H9 (cell line): ENCODE results near the gene BCAS3. TPM values are rescaled to one million over a fixed set of nuclear protein-coding genes. Genes with fewer than 3 reads are reported as not detected.

Experiments
- DNase-seq: peaks from one replicate; pipeline ENCODE4 v3.0.0-alpha.2; 2017
- H2AFZ ChIP-seq: one replicate; pipeline ENCODE4 v1.6.1; 2013; ENCODE audit warnings: mild to moderate bottlenecking, low read length, control low read depth, moderate library complexity
- H2AK5ac ChIP-seq: 2 replicates; pipeline ENCODE4 v1.6.1; 2013; ENCODE audit warnings: low read length, control low read depth, mixed read lengths; ENCODE audit not compliant: insufficient read length
- H2BK120ac ChIP-seq: one replicate; pipeline ENCODE4 v1.6.1; 2013; ENCODE audit warnings: low read depth, mild to moderate bottlenecking, low read length, control low read depth, inconsistent platforms; ENCODE audit not compliant: poor library complexity, severe bottlenecking
- H2BK12ac ChIP-seq: 2 replicates; pipeline ENCODE4 v1.6.1; 2013; ENCODE audit warnings: low read length, control low read depth, mixed read lengths, low read depth; ENCODE audit not compliant: insufficient read length
- H2BK15ac ChIP-seq: 2 replicates; pipeline ENCODE4 v1.6.1; 2013; ENCODE audit warnings: low read depth, low read length, control low read depth
- H2BK20ac ChIP-seq: one replicate; pipeline ENCODE4 v1.6.1; 2013; ENCODE audit warnings: low read depth, mild to moderate bottlenecking, low read length, control low read depth, inconsistent platforms; ENCODE audit not compliant: poor library complexity, severe bottlenecking
- H2BK5ac ChIP-seq: 2 replicates; pipeline ENCODE4 v1.6.1; 2013; ENCODE audit warnings: low read length, control low read depth, mixed read lengths; ENCODE audit not compliant: insufficient read length
- H3K14ac ChIP-seq: 2 replicates; pipeline ENCODE4 v1.6.1; 2013; ENCODE audit warnings: low read length, control low read depth; ENCODE audit not compliant: insufficient read depth
- H3K18ac ChIP-seq: 2 replicates; pipeline ENCODE4 v1.6.1; 2013; ENCODE audit warnings: low read depth, mild to moderate bottlenecking, mixed read lengths, low read length, control low read depth; ENCODE audit not compliant: insufficient read length
- H3K23ac ChIP-seq: 2 replicates; pipeline ENCODE4 v1.6.1; 2013; ENCODE audit warnings: low read length, control low read depth, mixed read lengths, low read depth; ENCODE audit not compliant: insufficient read length
- H3K23me2 ChIP-seq: 2 replicates; pipeline ENCODE4 v1.6.1; 2013; ENCODE audit warnings: low read depth, mild to moderate bottlenecking, mixed read lengths, low read length, control low read depth; ENCODE audit not compliant: insufficient read length, poor library complexity, severe bottlenecking
- H3K27ac ChIP-seq: 2 replicates; pipeline ENCODE4 v1.5.1; 2013; ENCODE audit warnings: low read length, control low read depth, mixed read lengths, low read depth; ENCODE audit not compliant: insufficient read length
- H3K27me3 ChIP-seq: 2 replicates; pipeline ENCODE4 v1.6.1; 2013; ENCODE audit warnings: low read length, control low read depth, inconsistent platforms; ENCODE audit not compliant: insufficient read depth
- H3K4ac ChIP-seq: 2 replicates; pipeline ENCODE4 v1.6.1; 2013; ENCODE audit warnings: low read depth, mild to moderate bottlenecking, control low read depth, inconsistent platforms, low read length, moderate library complexity
- H3K4me1 ChIP-seq: 2 replicates; pipeline ENCODE4 v1.6.1; 2013; ENCODE audit warnings: low read length, control low read depth, inconsistent platforms; ENCODE audit not compliant: insufficient read depth
- H3K4me2 ChIP-seq: 2 replicates; pipeline ENCODE4 v1.6.1; 2013; ENCODE audit warnings: low read length, control low read depth, mixed read lengths; ENCODE audit not compliant: insufficient read length, insufficient read depth
- H3K56ac ChIP-seq: 2 replicates; pipeline ENCODE4 v1.6.1; 2013; ENCODE audit warnings: low read depth, mild to moderate bottlenecking, mixed read lengths, low read length, control low read depth; ENCODE audit not compliant: insufficient read length
- H3K79me1 ChIP-seq: 2 replicates; pipeline ENCODE4 v1.6.1; 2013; ENCODE audit warnings: low read depth, mild to moderate bottlenecking, moderate library complexity, low read length, control low read depth, inconsistent platforms; ENCODE audit not compliant: insufficient read depth, poor library complexity, severe bottlenecking
- H3K79me2 ChIP-seq: 2 replicates; pipeline ENCODE4 v1.6.1; 2013; ENCODE audit warnings: low read length, control low read depth, inconsistent platforms; ENCODE audit not compliant: insufficient read depth
- H3K9ac ChIP-seq: 2 replicates; pipeline ENCODE4 v1.6.1; 2013; ENCODE audit warnings: low read length, control low read depth, mixed read lengths; ENCODE audit not compliant: insufficient read length; ENCODE audit errors: extremely low read depth
- H3K9me3 ChIP-seq: one replicate; pipeline ENCODE4 v1.6.1; 2013; ENCODE audit warnings: low read depth, low read length, inconsistent platforms; ENCODE audit not compliant: control insufficient read depth
- H3T11ph ChIP-seq: one replicate; pipeline ENCODE4 v1.6.1; 2013; ENCODE audit warnings: mild to moderate bottlenecking, low read length, control low read depth, inconsistent platforms
- H4K20me1 ChIP-seq: one replicate; pipeline ENCODE4 v1.6.1; 2013; ENCODE audit not compliant: control insufficient read depth, insufficient read length, insufficient read depth
- H4K5ac ChIP-seq: 2 replicates; pipeline ENCODE4 v1.6.1; 2013; ENCODE audit warnings: low read depth, mild to moderate bottlenecking, mixed read lengths, low read length, control low read depth; ENCODE audit not compliant: insufficient read length
- H4K8ac ChIP-seq: replicated peaks from 2 replicates; pipeline ENCODE4 v1.6.1; 2013; ENCODE audit warnings: low read length, control low read depth, mixed read lengths, low read depth; ENCODE audit not compliant: insufficient read length
- H4K91ac ChIP-seq: 2 replicates; pipeline ENCODE4 v1.6.1; 2013; ENCODE audit warnings: low read depth, mild to moderate bottlenecking, moderate library complexity, mixed read lengths, low read length, control low read depth; ENCODE audit not compliant: insufficient read length
- H3K27ac Mint-ChIP-seq, 3 experiments: 2 replicates in 2 of 3; 3 replicates in 1 of 3; pipeline ENCODE4 v1.8.0; 2020 to 2021; ENCODE audit warnings: mixed read lengths in 3 of 3, mild to moderate bottlenecking in 1 of 3, moderate library complexity in 1 of 3
- H3K27me3 Mint-ChIP-seq: 2 replicates; pipeline ENCODE4 v1.8.0; 2021; ENCODE audit warnings: low read depth, mild to moderate bottlenecking, moderate library complexity, mixed read lengths
- H3K36me3 Mint-ChIP-seq, 3 experiments: 2 replicates in 2 of 3; 3 replicates in 1 of 3; pipeline ENCODE4 v1.8.0; 2020 to 2021; ENCODE audit warnings: low read depth in 3 of 3, mixed read lengths in 3 of 3; ENCODE audit not compliant: insufficient read depth in 1 of 3
- H3K4me1 Mint-ChIP-seq, 2 experiments: 2 replicates each; pipeline ENCODE4 v1.8.0; 2020; ENCODE audit warnings: mixed read lengths in 2 of 2
- H3K4me3 Mint-ChIP-seq, 2 experiments: 2 replicates in 1 of 2; 3 replicates in 1 of 2; pipeline ENCODE4 v1.8.0; 2020 to 2021; ENCODE audit warnings: mild to moderate bottlenecking in 2 of 2, mixed read lengths in 2 of 2, moderate library complexity in 1 of 2
- H3K9me3 Mint-ChIP-seq, 2 experiments: 2 replicates in 1 of 2; 3 replicates in 1 of 2; pipeline ENCODE4 v1.8.0; 2020; ENCODE audit warnings: mild to moderate bottlenecking in 2 of 2, mixed read lengths in 2 of 2, moderate library complexity in 1 of 2
- CTCF ChIP-seq: fragments of 200-600 bp; sonication (generic); conservative IDR thresholded peaks from 3 replicates; pipeline ENCODE4 v1.8.0; 2021; ENCODE audit warnings: antibody characterized with exemption, mild to moderate bottlenecking
- WGBS: extraction: QIAGEN DNeasy Blood & Tissue Kit; methylation state at CpG from one replicate; pipeline ENCODE4 v1.1.7; 2013; ENCODE audit warnings: missing lambda C conversion rate, low lambda C conversion rate, mixed read lengths; ENCODE audit not compliant: insufficient read length; ENCODE audit errors: extremely low coverage; 5-methylcytosine and 5-hydroxymethylcytosine counted together
- total RNA-seq: library from RNA; stranded (reverse); gene quantifications from 2 replicates; pipeline ENCODE4 v1.2.1, GENCODE V29; 2021

BCAS3 gene
- total RNA-seq, 1 experiment from 2014 or later, result 22.4 TPM

DNA sequence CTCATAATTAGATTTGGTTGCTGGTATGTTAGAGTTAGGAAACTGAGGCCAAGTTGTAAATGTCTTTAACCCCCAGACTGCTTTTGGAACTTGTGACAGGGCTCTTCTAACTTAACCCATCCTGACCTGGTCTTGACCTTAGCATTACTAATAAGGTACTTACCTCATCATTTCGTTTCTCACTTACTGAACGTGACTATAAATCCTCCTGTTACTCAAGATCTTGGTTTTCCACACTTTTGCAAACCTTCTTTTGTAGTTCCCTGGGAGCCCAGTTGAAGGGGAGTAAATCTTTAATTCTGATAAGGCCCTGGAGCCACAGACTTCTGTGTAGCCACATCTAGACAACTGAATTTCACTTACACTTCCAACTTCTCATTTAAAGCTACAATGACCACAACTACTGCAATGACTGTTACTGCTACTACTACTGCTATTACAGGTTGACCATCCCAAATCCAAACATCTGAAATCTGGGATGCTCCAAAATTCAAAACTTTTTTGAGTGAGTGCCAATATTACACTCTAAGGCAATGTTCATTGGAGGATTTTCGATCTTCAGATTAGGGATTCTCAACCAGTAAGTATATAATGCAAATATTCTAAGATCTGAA is 473.1 kb downstream of the BCAS3 start:
- Histone ChIP-seq H3K9me3 (no peaks in the 10 kb centered on the region), H3K4me2 (no peak overlapping the region), H3T11ph (no peak overlapping the region), H3K9ac (no peak overlapping the region), H2BK12ac (no peak overlapping the region), H3K4ac (no peak overlapping the region), H2BK120ac (no peak overlapping the region), H4K91ac (no peak overlapping the region), H3K14ac (no peak overlapping the region), H3K23me2 (no peaks in the 10 kb centered on the region), H3K79me1 (no peaks in the 10 kb centered on the region), H2AFZ (no peak overlapping the region), H3K56ac (no peak overlapping the region), H3K79me2 (no peaks in the 10 kb centered on the region), H3K18ac (no peak overlapping the region), H4K20me1 (no peaks in the 10 kb centered on the region), H3K4me1 (no peaks in the 10 kb centered on the region), H3K27ac (no peak overlapping the region), H2BK20ac (no peak overlapping the region), H4K8ac (no peak overlapping the region), H4K5ac (no peak overlapping the region), H2AK5ac (no peak overlapping the region), H3K27me3 (no peaks in the 10 kb centered on the region), H2BK15ac (no peak overlapping the region), H3K23ac (no peak overlapping the region), H2BK5ac (no peak overlapping the region)
- H3K9me3 Mint-ChIP-seq, result no peaks in the 10 kb centered on the region
- H3K27me3 Mint-ChIP-seq, result no peaks in the 10 kb centered on the region
- TF ChIP-seq CTCF, result no peak
- H3K4me1 Mint-ChIP-seq, result peaks cover 11 to 19% of the 10 kb centered on the region in 2 experiments
- no CpG with 5 or more reads among the region's 3 CpGs for WGBS
- DNase-seq, result no peak
- no peak overlapping the region for H3K27ac Mint-ChIP-seq
- no peak overlapping the region for H3K4me3 Mint-ChIP-seq
- H3K36me3 Mint-ChIP-seq, result no peaks in the 10 kb centered on the region
